MCF 10A (cell line): ENCODE measurements around the gene LIN28A. TPM values are rescaled to one million over a fixed set of nuclear protein-coding genes. Genes with fewer than 3 reads are reported as not detected.
A peak's percentile ranks its signal among the peaks of the same experiment; 100 is the strongest.

Source experiments
- BruUV-seq: library from RNA; stranded (reverse); fragments of 400-500 nt; replicated peaks from 2 replicates; lab custom pipeline; 2021; lab: Mats Ljungman, UMichigan
- CTCF ChIA-PET: fragments of 300-600 bp; sonication (Branson Sonifier 250); formaldehyde crosslinking; extraction: SDS; loops from one replicate; lab custom pipeline; 2021; ENCODE audit warnings: antibody characterized with exemption, inconsistent platforms; lab: Yijun Ruan, JAX
- POLR2A ChIA-PET: fragments of 300-600, 350-650 bp; sonication (Branson Sonifier 250); formaldehyde crosslinking; extraction: SDS; loops from one replicate; lab custom pipeline; 2020; ENCODE audit warnings: antibody characterized with exemption, inconsistent platforms; lab: Yijun Ruan, JAX
- DNase-seq: peaks from one replicate; pipeline ENCODE4 v3.0.0-alpha.2; 2018; ENCODE audit not compliant: unreplicated experiment
- H3K27ac Mint-ChIP-seq: one replicate; pipeline ENCODE4 v1.8.0; 2022; ENCODE audit warnings: mild to moderate bottlenecking, low read depth, mixed read lengths; ENCODE audit not compliant: unreplicated experiment
- H3K27me3 Mint-ChIP-seq: one replicate; pipeline ENCODE4 v1.8.0; 2022; ENCODE audit warnings: mixed read lengths; ENCODE audit not compliant: insufficient read depth, unreplicated experiment
- H3K36me3 Mint-ChIP-seq: one replicate; pipeline ENCODE4 v1.8.0; 2022; ENCODE audit warnings: mild to moderate bottlenecking, moderate library complexity, mixed read lengths; ENCODE audit not compliant: insufficient read depth, unreplicated experiment
- H3K4me1 Mint-ChIP-seq: one replicate; pipeline ENCODE4 v1.8.0; 2022; ENCODE audit warnings: mixed read lengths; ENCODE audit not compliant: insufficient read depth, unreplicated experiment
- H3K4me3 Mint-ChIP-seq: one replicate; pipeline ENCODE4 v1.8.0; 2022; ENCODE audit warnings: mild to moderate bottlenecking, moderate library complexity, mixed read lengths; ENCODE audit not compliant: unreplicated experiment
- H3K9me3 Mint-ChIP-seq: one replicate; pipeline ENCODE4 v1.8.0; 2022; ENCODE audit warnings: mixed read lengths; ENCODE audit not compliant: unreplicated experiment
- intact Hi-C: fragments of 100-400 bp; cut with micrococcal nuclease; formaldehyde crosslinking; loops from 2 replicates; pipeline ENCODE4 v1.14.1; 2022
- total RNA-seq: library from RNA; stranded (reverse); gene quantifications from 2 replicates; pipeline ENCODE4 v1.2.3, GENCODE V29; 2022
- TF ChIP-seq, protein P1 (sequence below): fragments of 200-600 bp; IDR thresholded peaks from one replicate; pipeline ENCODE4 v1.8.0; 2022; ENCODE audit warnings: antibody characterized with exemption, mild to moderate bottlenecking; ENCODE audit not compliant: unreplicated experiment

LIN28A gene
- total RNA-seq, 1 experiment from 2014 or later: not detected

DNA sequence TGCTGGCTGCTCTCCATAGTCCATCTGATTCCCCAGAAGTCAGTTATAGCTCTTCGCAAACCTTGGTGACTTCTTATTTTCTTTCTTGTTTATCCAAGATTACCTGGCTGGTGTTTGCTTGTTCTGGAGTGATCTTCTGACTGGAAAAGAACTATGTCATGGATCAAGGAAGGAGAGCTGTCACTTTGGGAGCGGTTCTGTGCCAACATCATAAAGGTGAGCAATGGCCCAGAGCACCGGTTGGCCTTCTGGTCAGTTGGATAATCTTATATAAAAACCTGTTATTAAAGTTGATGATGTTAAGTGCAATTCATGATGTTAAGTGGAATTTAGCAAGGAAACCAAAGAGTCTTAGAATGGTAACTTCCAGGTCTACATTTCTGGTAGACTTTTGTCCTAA, 22.2 kb downstream of the LIN28A start:
- ChIA-PET POLR2A (interaction anchor here (0.6 to 3.4 kb wide), 19 partner anchors 9 to 1432 kb away, joined by 3 to 41 read pairs (median 4); partner anchors contain the start of genes CEP85, HMGN2, RPS6KA1 and SH3BGRL3), CTCF (interaction anchor here (0.5 to 1.7 kb wide), 3 partner anchors 12 to 165 kb away, joined by 3 to 6 read pairs (median 5); no protein-coding TSS in a partner anchor)
- no peak for DNase-seq
- Mint-ChIP-seq H3K27ac (peak overlapping the region; percentile 88), H3K27me3 (no peaks in the 10 kb centered on the region), H3K9me3 (no peaks in the 10 kb centered on the region), H3K4me3 (peak overlapping the region; percentile 94), H3K4me1 (peaks cover 12% of the 10 kb centered on the region), H3K36me3 (peaks cover 44% of the 10 kb centered on the region)
- intact Hi-C loops: loop anchor here (5.0 kb wide), 1 partner anchor 40 kb away; the partner anchor contains the start of gene HMGN2
- BruUV-seq: no TSS peak
- TF ChIP-seq, protein P1, sequence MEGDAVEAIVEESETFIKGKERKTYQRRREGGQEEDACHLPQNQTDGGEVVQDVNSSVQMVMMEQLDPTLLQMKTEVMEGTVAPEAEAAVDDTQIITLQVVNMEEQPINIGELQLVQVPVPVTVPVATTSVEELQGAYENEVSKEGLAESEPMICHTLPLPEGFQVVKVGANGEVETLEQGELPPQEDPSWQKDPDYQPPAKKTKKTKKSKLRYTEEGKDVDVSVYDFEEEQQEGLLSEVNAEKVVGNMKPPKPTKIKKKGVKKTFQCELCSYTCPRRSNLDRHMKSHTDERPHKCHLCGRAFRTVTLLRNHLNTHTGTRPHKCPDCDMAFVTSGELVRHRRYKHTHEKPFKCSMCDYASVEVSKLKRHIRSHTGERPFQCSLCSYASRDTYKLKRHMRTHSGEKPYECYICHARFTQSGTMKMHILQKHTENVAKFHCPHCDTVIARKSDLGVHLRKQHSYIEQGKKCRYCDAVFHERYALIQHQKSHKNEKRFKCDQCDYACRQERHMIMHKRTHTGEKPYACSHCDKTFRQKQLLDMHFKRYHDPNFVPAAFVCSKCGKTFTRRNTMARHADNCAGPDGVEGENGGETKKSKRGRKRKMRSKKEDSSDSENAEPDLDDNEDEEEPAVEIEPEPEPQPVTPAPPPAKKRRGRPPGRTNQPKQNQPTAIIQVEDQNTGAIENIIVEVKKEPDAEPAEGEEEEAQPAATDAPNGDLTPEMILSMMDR: no peak

DNA sequence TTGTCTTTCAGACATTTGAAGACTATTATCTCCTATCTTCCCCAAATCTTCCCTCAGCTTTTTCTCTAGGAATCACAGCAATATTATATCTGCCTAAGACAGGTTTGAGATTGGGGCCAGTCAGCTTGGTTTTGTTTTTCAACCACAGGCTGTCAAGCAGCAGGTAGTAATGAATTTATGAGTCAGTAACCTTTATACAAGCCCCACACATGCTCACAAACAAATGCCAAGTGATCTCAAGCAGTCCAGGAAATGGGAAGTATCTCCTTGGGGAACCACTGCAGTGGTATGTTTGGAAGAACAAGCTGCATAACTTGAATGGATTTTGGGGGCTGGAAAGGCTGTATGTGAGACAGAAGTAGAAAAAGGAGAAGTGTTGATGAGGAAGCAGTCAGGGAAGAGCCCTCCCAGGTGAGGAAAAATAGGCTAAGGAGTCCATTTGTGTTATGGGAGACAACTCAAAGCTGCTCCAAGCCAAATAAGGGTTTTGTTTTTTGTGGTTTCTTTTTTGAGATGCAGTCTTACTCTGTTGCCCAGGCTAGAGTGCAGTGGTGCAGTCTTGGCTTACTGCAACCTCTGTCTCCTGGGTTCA, 23.6 kb downstream of the LIN28A start:
- no peaks in the 10 kb centered on the region for H3K9me3 Mint-ChIP-seq
- H3K36me3 Mint-ChIP-seq: peaks cover 58% of the 10 kb centered on the region
- H3K4me3 Mint-ChIP-seq: peak overlapping the region; percentile 27
- H3K4me1 Mint-ChIP-seq: peaks cover 12% of the 10 kb centered on the region
- H3K27ac Mint-ChIP-seq: no peak overlapping the region
- ChIA-PET POLR2A (interaction anchor here (3.1 to 3.4 kb wide), 2 partner anchors 11 to 36 kb away, joined by 11 to 41 read pairs; partner anchors contain the start of gene HMGN2), CTCF (interaction anchor here (0.6 kb wide), 1 partner anchor 21 kb away, joined by 7 read pairs; no protein-coding TSS in a partner anchor)
- TF ChIP-seq, protein P1: no peak
- intact Hi-C loops: loop anchor here (5.0 kb wide), 1 partner anchor 38 kb away; the partner anchor contains the start of gene HMGN2
- no peaks in the 10 kb centered on the region for H3K27me3 Mint-ChIP-seq
- no peak for DNase-seq
- no TSS peak for BruUV-seq

DNA sequence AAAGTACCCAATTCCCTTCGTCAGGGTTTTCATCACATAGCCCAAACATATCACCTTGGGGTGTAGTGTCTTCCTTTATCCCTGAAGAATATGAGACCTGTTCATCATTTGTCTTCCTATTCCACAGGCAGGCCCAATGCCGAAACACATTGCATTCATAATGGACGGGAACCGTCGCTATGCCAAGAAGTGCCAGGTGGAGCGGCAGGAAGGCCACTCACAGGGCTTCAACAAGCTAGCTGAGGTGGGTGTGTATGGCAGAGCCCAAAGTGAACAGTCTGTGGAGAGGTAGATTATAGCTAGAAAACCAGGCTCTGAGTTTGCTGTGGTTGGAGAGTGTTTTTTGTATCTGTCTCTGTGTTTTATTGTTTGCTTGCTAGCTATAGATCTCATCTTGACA, 27.4 kb downstream of the LIN28A start:
- Mint-ChIP-seq H3K9me3 (no peaks in the 10 kb centered on the region), H3K36me3 (peaks cover 84% of the 10 kb centered on the region), H3K27ac (no peak overlapping the region), H3K4me3 (no peak overlapping the region), H3K27me3 (no peaks in the 10 kb centered on the region), H3K4me1 (peaks cover 6% of the 10 kb centered on the region)
- no peak for DNase-seq
- ChIA-PET CTCF (interaction anchor here (0.7 to 0.8 kb wide), 2 partner anchors 21 to 1523 kb away, joined by 3 to 6 read pairs; no protein-coding TSS in a partner anchor), POLR2A (interaction anchor here (0.7 kb wide), 1 partner anchor 1673 kb away, joined by 3 read pairs; no protein-coding TSS in a partner anchor)
- TF ChIP-seq, protein P1: no peak
- BruUV-seq: no TSS peak
- intact Hi-C loops: no loop called here

DNA sequence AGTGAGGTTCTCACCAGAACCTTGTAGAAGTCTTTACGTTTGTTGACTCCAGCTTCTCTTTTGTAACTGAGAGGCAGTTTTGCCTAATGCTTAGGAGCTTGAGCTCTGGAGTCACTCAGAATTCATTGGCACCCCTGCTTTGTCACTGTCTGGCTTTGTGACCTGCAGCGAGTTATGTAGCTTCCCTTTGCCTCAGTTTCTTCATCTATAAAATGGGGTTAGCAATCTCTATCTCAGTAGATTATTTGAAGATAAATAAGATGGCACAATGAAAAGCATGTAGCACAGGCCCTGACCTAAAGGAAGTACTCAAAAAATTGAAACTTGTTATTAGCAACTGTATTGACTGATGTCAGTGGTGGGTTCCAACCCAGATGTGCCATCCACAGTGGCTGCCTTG, 29.6 kb downstream of the LIN28A start:
- CTCF ChIA-PET: interaction anchor here (0.6 to 1.3 kb wide), 4 partner anchors 20 to 155 kb away, joined by 3 to 6 read pairs (median 3); no protein-coding TSS in a partner anchor
- intact Hi-C loops: no loop called here
- POLR2A ChIA-PET: no interaction called here
- no peaks in the 10 kb centered on the region for H3K4me1 Mint-ChIP-seq
- no peak overlapping the region for H3K4me3 Mint-ChIP-seq
- DNase-seq: no peak
- no peaks in the 10 kb centered on the region for H3K27me3 Mint-ChIP-seq
- BruUV-seq: no TSS peak
- no peak overlapping the region for H3K27ac Mint-ChIP-seq
- peaks cover 91% of the 10 kb centered on the region for H3K36me3 Mint-ChIP-seq
- no peaks in the 10 kb centered on the region for H3K9me3 Mint-ChIP-seq
- TF ChIP-seq, protein P1: no peak
